HEK293 (cell line): ENCODE data around the gene ACER3.

ENCODE experiments used
- BCL11B ChIP-seq: fragments of 450-650 bp; formaldehyde crosslinking; IDR thresholded peaks from 2 replicates; pipeline ENCODE4 v1.5.1; 2016; ENCODE audit warnings: low read depth, missing biosample characterization, missing genetic modification characterization
- ELK4 ChIP-seq: IDR thresholded peaks from 2 replicates; pipeline ENCODE4 v1.6.1; 2011; ENCODE audit warnings: mild to moderate bottlenecking, low read depth, low read length, borderline replicate concordance
- OSR2 ChIP-seq: fragments of 450-650 bp; formaldehyde crosslinking; IDR thresholded peaks from 2 replicates; pipeline ENCODE4 v1.5.1; 2016; ENCODE audit warnings: missing biosample characterization, missing genetic modification characterization
- PBX3 ChIP-seq: sonication (generic); formaldehyde crosslinking; IDR thresholded peaks from 2 replicates; pipeline ENCODE4 v1.8.1; 2022; ENCODE audit warnings: mild to moderate bottlenecking, moderate library complexity, missing genetic modification reagents
- PRDM2 ChIP-seq: fragments of 450-650 bp; formaldehyde crosslinking; IDR thresholded peaks from 2 replicates; pipeline ENCODE4 v1.5.1; 2016; ENCODE audit warnings: missing biosample characterization, missing genetic modification characterization, borderline replicate concordance
- SALL2 ChIP-seq: fragments of 450-650 bp; formaldehyde crosslinking; IDR thresholded peaks from 2 replicates; pipeline ENCODE4 v1.5.0; 2017; ENCODE audit warnings: missing biosample characterization, mild to moderate bottlenecking, missing genetic modification characterization, borderline replicate concordance
- ZBTB20 ChIP-seq: fragments of 450-650 bp; formaldehyde crosslinking; IDR thresholded peaks from 2 replicates; pipeline ENCODE4 v1.5.1; 2016; ENCODE audit warnings: missing biosample characterization, missing genetic modification characterization
- ZBTB26 ChIP-seq: fragments of 450-650 bp; formaldehyde crosslinking; optimal IDR thresholded peaks from 2 replicates; pipeline ENCODE3; 2016; ENCODE audit warnings: missing biosample characterization, mild to moderate bottlenecking, missing genetic modification characterization
- ZBTB48 ChIP-seq: fragments of 450-650 bp; formaldehyde crosslinking; IDR thresholded peaks from 2 replicates; pipeline ENCODE4 v1.5.1; 2016; ENCODE audit warnings: missing biosample characterization, missing genetic modification characterization
- ZFP37 ChIP-seq: fragments of 450-650 bp; formaldehyde crosslinking; IDR thresholded peaks from 2 replicates; pipeline ENCODE4 v1.5.1; 2016; ENCODE audit warnings: missing biosample characterization, missing genetic modification characterization
- ZIC2 ChIP-seq: fragments of 450-650 bp; formaldehyde crosslinking; IDR thresholded peaks from 2 replicates; pipeline ENCODE4 v1.5.1; 2016; ENCODE audit warnings: missing biosample characterization, missing genetic modification characterization
- ZNF121 ChIP-seq: fragments of 450-650 bp; formaldehyde crosslinking; IDR thresholded peaks from 2 replicates; pipeline ENCODE4 v1.5.1; 2016; ENCODE audit warnings: missing biosample characterization, missing genetic modification characterization
- ZNF132 ChIP-seq: fragments of 450-650 bp; formaldehyde crosslinking; IDR thresholded peaks from 2 replicates; pipeline ENCODE4 v1.5.1; 2017; ENCODE audit warnings: missing biosample characterization, missing genetic modification characterization, borderline replicate concordance
- ZNF140 ChIP-seq: fragments of 450-650 bp; formaldehyde crosslinking; IDR thresholded peaks from 2 replicates; pipeline ENCODE4 v1.5.1; 2016; ENCODE audit warnings: missing biosample characterization, missing genetic modification characterization
- ZNF239 ChIP-seq: fragments of 450-650 bp; formaldehyde crosslinking; IDR thresholded peaks from 2 replicates; pipeline ENCODE4 v1.5.1; 2016; ENCODE audit warnings: missing biosample characterization, missing genetic modification characterization
- ZNF274 ChIP-seq, 2 experiments: fragments of 200-500 bp in 1 of 2; fragments of 450-650 bp in 1 of 2; sonication (Bioruptor generic) in 1 of 2; formaldehyde crosslinking in 1 of 2; IDR thresholded peaks; 2 replicates each; pipeline versions ENCODE4 v1.5.1 to v1.6.1; 2014 to 2016; ENCODE audit warnings: borderline replicate concordance in 1 of 2, inconsistent platforms in 1 of 2, low read length in 1 of 2, missing biosample characterization in 1 of 2, missing genetic modification characterization in 1 of 2
- ZNF335 ChIP-seq: fragments of 450-650 bp; formaldehyde crosslinking; conservative IDR thresholded peaks from 2 replicates; pipeline ENCODE4 v1.5.1; 2016; ENCODE audit warnings: missing biosample characterization, missing genetic modification characterization
- ZNF341 ChIP-seq: fragments of 450-650 bp; formaldehyde crosslinking; IDR thresholded peaks from 2 replicates; pipeline ENCODE4; 2016; ENCODE audit warnings: low read depth, missing biosample characterization, missing genetic modification characterization
- ZNF473 ChIP-seq: fragments of 450-650 bp; formaldehyde crosslinking; IDR thresholded peaks from 2 replicates; pipeline ENCODE4 v1.5.1; 2017; ENCODE audit warnings: missing biosample characterization, missing genetic modification characterization
- ZNF48 ChIP-seq: fragments of 450-650 bp; formaldehyde crosslinking; IDR thresholded peaks from 2 replicates; pipeline ENCODE4 v1.5.1; 2016; ENCODE audit warnings: missing biosample characterization, missing genetic modification characterization
- ZNF521 ChIP-seq: fragments of 450-650 bp; formaldehyde crosslinking; IDR thresholded peaks from 2 replicates; pipeline ENCODE4 v1.5.1; 2017; ENCODE audit warnings: missing biosample characterization, mild to moderate bottlenecking, missing genetic modification characterization
- ZNF558 ChIP-seq: fragments of 450-650 bp; formaldehyde crosslinking; IDR thresholded peaks from 2 replicates; pipeline ENCODE4 v1.5.1; 2016; ENCODE audit warnings: missing biosample characterization, missing genetic modification characterization
- ZNF561 ChIP-seq: fragments of 450-650 bp; IDR thresholded peaks from 2 replicates; pipeline ENCODE4 v1.5.1; 2018; ENCODE audit warnings: missing biosample characterization, missing genetic modification characterization, borderline replicate concordance
- ZNF621 ChIP-seq: fragments of 450-650 bp; formaldehyde crosslinking; IDR thresholded peaks from 2 replicates; pipeline ENCODE4 v1.5.1; 2017; ENCODE audit warnings: missing biosample characterization, missing genetic modification characterization
- ZNF654 ChIP-seq: fragments of 450-650 bp; formaldehyde crosslinking; IDR thresholded peaks from 2 replicates; pipeline ENCODE4 v1.5.1; 2016; ENCODE audit warnings: low read depth, missing biosample characterization, missing genetic modification characterization
- ZNF707 ChIP-seq: fragments of 450-650 bp; formaldehyde crosslinking; IDR thresholded peaks from 2 replicates; pipeline ENCODE4 v1.5.1; 2016; ENCODE audit warnings: missing biosample characterization, missing genetic modification characterization
- ZNF76 ChIP-seq: fragments of 450-650 bp; formaldehyde crosslinking; IDR thresholded peaks from 2 replicates; pipeline ENCODE4; 2016; ENCODE audit warnings: low read depth, missing biosample characterization, missing genetic modification characterization, borderline replicate concordance
- ZNF777 ChIP-seq: fragments of 450-650 bp; formaldehyde crosslinking; IDR thresholded peaks from 2 replicates; pipeline ENCODE4 v1.5.1; 2017; ENCODE audit warnings: missing biosample characterization, missing genetic modification characterization, borderline replicate concordance
- ZNF792 ChIP-seq: fragments of 450-650 bp; formaldehyde crosslinking; IDR thresholded peaks from 2 replicates; pipeline ENCODE4 v1.5.1; 2016; ENCODE audit warnings: missing biosample characterization, missing genetic modification characterization
- ZNF837 ChIP-seq: fragments of 450-650 bp; formaldehyde crosslinking; IDR thresholded peaks from 2 replicates; pipeline ENCODE4 v1.5.1; 2016; ENCODE audit warnings: missing biosample characterization, missing genetic modification characterization

ACER3 gene

GRCh38 chr11:76860539-76861475 lies at the start of gene ACER3 (continued):
- TF ChIP-seq ZNF335 (tag by site-specific recombination) (peak; percentile 77), SALL2 (tag by site-specific recombination) (no peak), ZIC2 (tag by site-specific recombination) (peak; percentile 53; the same call in 1 of the 2 replicates), ZNF777 (tag by site-specific recombination) (peak; percentile 69; the same call in 1 of the 2 replicates), PRDM2 (tag by site-specific recombination) (no peak), ZBTB26 (peak; percentile 62), ZNF121 (0 out of 2 replicates have a peak, but pooled peaks have one; percentile 14), ZNF792 (tag by site-specific recombination) (peak; percentile 72; the same call in 1 of the 2 replicates), PBX3 (CRISPR knock-in tag) (no peak; the same call in 1 of the 2 replicates), ZBTB20 (peak; percentile 93), ZNF132 (tag by site-specific recombination) (no peak), ZNF654 (tag by site-specific recombination) (no peak), ZNF707 (tag by site-specific recombination) (no peak), ZNF561 (no peak), OSR2 (no peak), ELK4 (no peak), ZNF274 (IDR thresholded peaks at IDR 0.05; ENCODE audit: low read length) (no peak), ZNF274 (tag by site-specific recombination; IDR thresholded peaks at IDR 0.05; ENCODE audit: borderline replicate concordance) (no peak), ZNF521 (no peak), ZNF76 (tag by site-specific recombination) (peak; percentile 18; the same call in 1 of the 2 replicates), ZFP37 (tag by site-specific recombination) (peak; percentile 30; the same call in 1 of the 2 replicates), ZNF341 (tag by site-specific recombination) (peak; percentile 80), BCL11B (tag by site-specific recombination) (no peak), ZNF837 (no peak; the same call in 1 of the 2 replicates), ZNF473 (tag by site-specific recombination) (no peak), ZNF239 (tag by site-specific recombination) (0 out of 2 replicates have a peak, but pooled peaks have one; percentile 53), ZNF621 (tag by site-specific recombination) (no peak), ZNF48 (tag by site-specific recombination) (no peak), ZBTB48 (tag by site-specific recombination) (0 out of 2 replicates have a peak, but pooled peaks have one; percentile 17), ZNF140 (no peak), ZNF558 (no peak)
